COLO668 (cell line): ENCODE measurements around the gene TRIM2.
"Not testable (repeated sequence)": the region's sequence is repeated elsewhere in the genome, so short reads cannot be mapped to it uniquely, and the experiment has no call there.

Experiments used
- DNase-seq: peaks from one replicate; lab custom pipeline; 2025; ENCODE audit not compliant: unreplicated experiment; lab: John Stamatoyannopoulos, UW

Gene TRIM2

DNA sequence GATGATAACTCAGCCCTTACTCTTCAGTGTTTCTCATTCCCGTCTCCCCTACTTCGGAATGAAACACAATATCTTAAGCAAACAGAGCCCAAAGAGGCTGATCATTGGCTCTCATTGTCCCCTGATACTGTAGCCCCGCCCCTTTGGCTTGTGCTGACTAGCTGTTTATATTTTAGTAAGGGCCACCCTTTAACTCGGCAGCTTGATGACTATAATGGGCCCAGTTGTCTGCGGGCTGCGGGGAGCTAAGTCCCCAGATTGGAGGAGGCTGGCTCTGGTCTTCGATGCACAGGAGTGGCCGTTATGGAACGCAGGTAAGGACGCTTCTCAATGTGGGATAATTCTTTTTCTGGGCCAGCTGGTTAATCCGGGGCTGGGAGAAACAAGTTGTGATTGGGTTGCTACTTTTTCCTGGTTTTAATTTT lies at the start of gene TRIM2:
TSS of gene TRIM2 (plus strand) at position 197 of the 425 bp plus-strand sequence. CDS start at position 285, 88 bp downstream.
- peak; percentile 59 for DNase-seq

DNA sequence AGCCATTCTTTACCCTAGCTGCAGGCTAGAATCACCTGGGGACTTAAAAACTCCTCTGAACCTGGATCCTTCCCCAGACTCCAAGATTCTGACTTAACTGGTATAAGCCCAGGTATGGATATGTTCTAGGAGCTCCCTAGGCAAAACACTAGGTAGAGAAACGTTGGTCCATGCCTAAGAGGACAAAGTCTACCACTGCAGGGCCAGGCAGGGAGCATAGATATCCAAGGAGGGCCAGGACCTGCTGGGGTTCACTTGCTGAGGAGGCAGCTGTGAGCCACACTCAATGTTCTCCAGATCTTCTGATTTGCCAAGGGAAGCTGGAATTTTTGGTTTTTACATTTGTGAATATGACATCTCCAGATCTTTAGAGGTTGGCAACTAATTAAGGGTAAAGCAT lies 48.6 kb upstream of the TRIM2 start:
- DNase-seq, result no peak

DNA sequence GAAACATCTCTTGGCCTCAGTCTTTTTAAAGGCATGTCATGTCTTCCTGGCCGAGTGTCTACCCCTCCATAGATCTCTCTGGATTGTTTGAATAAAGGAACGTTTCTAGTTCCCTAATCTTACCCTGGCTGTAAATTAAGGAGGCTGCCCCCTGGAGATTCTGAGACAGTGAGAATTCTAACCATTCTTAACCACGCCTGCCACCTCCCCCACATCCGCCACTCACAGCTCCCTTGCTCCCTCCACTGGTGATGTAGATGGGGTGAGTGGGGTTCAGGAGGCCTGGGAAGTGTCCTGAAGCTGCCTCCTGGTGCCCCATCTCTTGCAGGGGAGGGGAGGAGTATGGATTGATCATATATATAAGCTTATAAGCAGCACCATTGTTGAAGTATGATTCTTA lies 48.0 kb upstream of the TRIM2 start:
- no peak for DNase-seq

DNA sequence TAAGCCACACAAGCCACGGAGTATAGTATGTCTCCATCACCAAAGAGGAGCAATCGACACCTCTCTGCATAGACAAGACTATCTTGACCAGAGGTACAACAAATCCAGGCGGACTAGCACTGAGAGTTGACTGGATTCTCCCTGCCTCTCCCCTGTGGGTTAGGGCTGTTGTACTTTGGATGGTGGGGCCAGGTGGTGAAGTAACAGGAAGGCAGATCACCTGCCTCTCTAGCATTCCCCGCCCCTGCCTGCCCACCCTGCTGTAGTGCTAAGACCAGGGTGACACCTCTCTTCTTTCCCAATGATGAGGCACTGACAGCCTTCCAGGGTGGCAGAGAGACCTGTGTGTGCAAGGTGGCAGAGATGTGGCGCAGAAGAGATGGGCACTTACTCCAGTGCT lies 47.5 kb upstream of the TRIM2 start:
- peak; percentile 50 for DNase-seq

DNA sequence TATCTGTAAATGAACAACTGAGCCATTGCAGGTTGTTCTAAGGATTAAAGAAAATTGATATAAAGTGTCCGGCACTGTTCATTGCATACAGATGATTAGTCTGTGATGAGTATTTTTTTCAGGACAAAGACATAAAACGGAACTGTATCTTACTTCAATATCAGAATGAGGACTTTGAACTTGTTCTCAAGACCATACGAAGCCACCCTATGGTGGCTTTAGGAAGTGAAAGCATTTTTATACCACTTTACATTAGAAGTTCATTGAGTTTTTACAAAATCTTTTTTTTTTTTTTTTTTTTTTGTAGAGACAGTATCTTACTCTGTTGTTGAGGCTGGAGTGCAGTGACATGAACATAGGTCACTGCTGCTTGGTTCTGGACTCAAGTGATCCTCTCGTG lies 45.2 kb upstream of the TRIM2 start:
- no peak for DNase-seq

DNA sequence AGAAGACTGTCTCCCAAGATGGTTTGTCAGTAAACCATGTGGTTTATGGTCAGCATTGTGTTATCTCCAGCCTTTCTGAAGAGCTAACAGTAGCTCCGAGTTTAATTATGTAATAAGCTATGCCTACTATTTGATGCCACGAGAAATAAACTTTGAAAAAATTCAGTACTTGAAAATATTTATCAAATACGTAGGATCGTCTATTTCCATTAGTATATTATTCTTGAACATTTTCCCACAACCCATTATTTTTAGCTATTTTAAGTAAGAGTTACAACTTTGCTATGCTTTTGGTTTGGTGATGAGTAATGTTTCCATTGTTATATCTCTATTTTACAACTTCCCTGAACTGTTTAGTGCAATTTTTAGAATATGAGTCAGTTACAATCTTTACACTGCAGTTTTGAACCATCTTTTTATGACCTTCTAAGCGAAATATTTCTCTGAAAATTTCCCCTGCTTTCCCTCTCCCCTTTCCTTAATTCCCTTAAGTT lies 44.5 kb upstream of the TRIM2 start:
- DNase-seq, result no peak

DNA sequence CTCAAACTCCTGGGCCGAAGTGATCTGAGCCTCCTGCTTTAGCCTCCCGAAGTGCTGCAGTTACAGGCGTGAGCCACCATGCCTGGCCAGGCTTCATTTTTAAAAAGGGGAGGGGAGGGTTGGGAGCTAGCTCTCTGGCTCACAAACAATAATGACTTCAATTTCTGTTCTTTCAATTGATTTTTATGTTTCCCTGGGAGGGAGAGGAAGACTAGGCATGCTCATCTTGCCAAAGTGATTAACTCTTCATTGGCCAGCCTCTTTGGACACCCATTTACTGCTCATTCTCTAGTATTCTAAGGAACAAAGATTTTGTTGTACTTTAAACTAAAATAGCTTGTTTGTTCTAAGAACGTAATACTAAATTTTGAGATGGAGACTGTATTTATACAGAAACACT lies 43.4 kb upstream of the TRIM2 start:
- no peak for DNase-seq

DNA sequence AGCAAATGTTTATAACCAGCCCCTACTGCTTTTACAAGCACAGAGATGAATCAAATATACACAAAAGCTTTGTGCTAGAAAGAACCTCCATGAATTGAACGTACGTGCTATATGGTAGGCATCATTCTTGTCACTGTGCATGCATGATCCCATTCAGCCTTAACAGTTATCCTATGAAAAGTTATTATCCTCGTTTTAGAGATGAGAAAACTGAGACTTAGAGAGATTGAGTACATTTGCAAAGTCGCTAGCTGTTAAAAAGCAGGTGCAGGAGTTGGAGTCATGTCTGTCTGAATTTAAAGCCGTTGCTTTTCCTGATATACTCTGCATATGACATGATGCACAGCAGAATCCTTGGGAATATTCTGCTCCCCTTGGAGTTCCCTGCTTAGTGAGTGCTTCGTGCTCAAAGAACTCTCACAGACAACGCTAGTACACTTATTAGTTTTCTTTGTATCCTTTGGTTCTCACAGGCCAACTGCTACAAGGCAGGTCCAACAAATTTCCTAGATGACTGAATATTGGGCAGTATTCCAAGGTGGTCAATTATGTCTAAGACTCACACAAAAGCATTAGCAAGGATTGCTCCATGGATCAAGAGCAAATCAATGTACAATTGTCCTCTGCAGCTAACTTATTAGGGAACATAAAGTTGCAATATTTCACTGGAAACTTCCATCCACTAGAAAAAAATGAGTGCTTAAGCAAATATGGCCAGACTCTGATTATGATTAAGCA lies 42.8 kb upstream of the TRIM2 start:
- DNase-seq, result no peak

DNA sequence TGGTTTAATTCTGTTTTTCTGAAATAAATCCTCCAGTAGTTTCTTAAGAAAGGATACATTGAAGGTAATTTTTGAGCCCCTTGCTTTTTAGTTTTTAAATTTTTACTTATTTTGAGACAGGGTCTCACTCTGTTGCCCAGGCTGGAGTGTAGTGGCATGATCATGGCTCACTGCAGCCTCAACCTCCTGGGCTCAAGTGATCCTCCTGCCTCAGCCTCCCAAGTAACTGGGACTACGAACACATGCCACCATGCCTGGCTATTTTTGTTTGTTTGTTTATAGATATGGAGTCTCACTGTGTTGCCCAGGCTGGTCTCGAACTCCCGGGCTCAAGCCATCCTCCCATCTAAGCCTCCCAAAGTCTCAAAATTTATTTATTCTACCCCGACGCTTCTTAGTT lies 39.0 kb upstream of the TRIM2 start:
- DNase-seq, result not testable (repeated sequence)

DNA sequence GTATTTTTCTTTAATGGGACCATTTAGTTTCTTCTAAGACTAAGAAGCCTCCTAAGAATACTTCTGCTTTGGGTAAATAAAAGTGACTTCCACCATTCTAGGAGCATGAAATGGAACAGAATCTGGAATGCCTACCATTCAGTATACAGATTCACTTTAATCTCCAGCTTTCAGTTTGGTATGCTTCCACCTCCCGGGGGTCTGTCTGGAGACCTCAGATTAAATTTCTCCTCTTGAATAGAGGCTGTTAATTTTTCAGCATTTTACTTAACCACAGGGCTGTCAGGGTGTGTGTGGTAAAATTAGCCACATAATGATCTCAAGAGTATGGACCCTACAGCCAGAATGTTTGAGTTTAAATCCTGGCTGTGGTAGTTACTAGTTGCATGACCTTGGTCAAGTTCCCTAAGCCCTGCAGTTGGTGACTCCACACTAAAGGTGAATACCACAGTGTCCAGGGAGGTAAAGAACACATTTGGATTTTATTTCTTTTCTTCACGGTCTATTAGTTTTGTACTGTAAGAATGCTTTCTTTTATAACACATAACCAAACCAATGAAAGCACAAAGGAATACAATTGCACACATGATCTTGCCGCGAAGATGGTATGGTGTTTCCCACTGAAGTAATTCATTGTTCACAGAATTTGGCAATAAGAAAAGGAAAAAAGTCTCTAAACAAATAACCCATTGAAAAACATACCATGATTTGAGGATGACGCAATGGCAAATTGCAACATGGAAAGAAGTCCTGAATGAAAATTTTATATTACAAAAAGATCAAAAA lies 37.3 kb upstream of the TRIM2 start:
- no peak for DNase-seq

DNA sequence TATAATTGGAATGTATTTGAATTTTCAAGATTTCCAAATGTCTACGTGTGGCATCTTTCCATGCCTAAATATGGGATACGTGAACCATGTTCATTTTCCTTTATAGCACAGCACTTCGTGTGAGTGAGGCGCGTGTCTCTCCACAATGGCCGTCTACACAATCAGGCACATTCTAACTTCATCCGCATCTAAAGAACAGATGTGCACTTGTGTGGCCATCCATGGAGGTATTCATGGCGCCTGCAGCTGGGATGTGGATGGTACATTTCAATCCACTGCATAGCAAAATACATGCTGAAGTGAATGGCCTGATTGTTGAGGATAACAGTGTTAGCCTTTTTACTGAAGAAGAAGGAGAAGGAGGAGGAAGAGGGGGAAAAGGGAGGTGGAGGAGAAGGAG lies 34.5 kb upstream of the TRIM2 start:
- no peak for DNase-seq

DNA sequence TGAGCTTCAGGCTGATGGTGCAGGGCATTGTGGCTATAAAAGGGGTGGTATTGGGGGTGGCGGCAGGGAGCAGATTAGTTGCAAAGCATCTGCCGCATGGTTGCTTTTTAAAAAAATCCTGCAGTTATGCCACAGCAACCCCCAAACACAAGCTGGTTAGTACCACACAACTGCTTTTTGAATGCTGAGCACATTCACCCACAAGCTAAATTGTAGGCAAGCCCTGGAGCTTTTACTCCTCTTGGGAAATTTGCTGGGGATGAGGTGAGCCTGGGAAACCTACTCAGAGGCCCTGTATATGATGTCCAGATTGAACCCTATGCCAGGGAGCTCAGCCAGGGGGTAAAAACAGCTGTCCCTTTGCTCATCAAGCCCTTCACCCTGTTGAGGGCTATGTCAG lies 33.8 kb upstream of the TRIM2 start:
- no peak for DNase-seq

DNA sequence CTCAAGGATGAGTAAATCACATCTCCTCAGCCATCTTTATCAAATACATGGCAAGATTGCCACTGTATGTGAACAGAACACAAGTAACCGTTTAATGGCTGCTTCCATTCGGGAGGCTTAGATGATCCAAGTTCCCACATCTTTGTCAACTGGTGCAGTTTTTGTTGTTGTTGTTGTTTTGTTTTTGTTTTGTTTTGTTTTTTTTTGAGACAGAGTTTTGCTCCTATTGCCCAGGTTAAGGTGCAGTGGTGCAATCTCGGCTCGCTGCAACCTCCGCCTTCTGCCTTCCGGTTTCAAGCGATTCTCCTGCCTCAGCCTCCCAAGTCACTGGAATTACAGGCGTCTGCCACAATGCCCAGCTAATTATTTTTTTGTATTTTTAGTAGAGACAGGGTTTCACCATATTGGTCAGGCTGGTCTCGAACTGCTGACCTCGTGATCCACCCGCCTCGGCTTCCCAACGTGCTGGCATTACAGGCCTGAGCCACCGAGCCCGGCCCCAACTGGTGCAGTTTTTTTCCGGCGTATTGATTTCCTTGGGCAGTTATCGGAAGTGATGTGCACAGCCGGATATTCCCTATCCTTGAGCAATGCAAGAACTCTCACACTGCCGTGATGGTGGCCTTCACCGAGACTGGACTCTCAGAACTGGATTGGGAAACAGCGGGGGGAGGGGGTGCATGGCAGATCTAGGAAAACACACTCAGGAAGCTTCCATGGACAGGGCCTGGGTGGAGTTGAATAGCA lies 29.2 kb upstream of the TRIM2 start:
- no peak for DNase-seq

DNA sequence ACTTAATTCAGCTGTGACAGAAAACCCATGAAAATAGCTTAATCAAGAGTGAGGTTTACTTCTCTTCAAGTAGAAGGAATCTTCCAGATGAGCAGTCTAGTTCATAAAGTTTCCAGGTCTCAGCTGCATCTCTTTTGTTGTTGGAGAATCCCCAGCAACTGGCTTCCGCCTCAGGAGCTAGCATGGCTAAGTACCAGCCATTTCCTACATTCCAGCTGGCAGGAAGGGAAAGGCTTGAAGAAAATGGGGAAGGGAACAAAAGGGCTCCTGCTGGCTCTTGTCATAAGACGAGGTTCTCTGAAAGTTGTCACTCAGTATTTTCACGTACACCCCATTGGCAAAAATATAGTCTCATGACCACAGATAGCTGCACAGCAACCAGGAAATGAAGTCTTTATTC lies 27.3 kb upstream of the TRIM2 start:
- DNase-seq, result no peak

DNA sequence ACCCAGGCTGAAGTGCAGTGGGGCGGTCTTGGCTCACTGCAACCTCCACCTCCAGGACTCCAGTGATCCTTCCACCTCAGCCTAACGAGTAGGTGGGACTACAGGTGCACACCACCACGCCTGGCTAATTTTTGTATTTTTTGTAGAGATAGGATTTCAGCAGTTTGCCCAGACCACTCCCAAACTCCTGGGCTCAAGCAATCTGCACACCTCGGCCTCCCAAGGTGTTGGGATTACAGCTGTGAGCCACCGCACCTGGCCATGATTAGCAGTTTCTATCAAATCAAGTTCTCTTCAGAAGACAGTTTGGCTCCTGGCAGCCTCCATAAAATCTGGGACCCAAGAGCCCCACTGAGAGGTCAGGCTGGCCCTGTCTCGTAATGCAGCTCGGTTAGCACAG lies 26.4 kb upstream of the TRIM2 start:
- no peak for DNase-seq

DNA sequence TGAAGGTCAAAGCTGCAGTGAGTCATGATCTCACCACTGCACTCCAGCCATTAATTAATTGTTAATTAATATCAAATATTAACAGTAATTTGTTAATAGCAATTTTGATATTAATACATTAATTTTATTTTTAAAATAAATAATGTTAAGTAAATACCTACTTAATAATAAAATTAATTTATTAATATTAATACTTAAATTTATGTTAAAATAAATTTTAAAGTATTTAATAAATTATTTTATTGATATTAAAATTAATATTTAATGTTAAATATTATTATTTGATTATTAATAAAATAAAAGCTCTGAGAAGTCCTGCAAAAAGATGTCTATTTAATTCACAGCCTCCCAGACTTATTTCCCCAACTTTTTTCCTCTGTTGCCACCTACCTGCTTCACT lies 25.1 kb upstream of the TRIM2 start:
- no peak for DNase-seq

DNA sequence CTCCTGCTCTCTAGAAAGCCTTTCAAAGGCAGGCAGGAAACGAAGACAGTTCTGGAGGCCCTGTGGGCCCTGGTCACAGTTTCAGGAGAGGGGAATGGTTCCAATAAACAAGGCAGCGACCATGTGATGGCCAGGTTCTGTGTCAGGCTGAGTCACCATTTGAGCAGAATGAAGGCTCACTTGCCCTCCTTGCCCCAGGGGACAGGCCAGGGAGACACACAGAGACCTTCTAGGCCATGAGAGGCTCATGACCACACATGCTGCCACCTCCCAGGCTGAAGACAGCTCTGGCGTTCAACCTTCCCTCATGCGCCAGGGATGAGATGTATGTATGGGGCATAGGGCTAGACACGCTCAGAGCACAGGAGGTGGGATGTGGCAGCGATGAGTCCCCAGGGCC lies 22.9 kb upstream of the TRIM2 start:
- no peak for DNase-seq

DNA sequence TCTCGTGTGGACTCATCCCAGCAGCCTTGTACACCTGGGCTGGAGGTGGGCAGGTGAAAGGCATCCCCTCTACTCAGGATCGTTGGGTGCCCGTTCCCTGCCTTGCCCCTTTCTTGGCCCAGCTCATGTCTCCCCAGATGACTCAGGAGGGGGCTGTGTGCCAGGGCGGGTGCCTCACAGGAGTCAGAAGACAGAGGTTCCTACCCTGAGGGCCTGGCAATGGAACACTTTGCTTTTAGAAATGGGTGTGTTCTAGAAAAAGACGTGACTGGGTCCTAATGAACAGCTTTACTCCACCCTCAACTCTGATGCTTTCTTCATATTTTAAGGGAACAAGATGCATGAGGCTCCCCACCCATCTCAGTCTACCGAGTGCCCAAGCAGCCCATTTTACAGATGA lies 22.5 kb upstream of the TRIM2 start:
- DNase-seq, result no peak

DNA sequence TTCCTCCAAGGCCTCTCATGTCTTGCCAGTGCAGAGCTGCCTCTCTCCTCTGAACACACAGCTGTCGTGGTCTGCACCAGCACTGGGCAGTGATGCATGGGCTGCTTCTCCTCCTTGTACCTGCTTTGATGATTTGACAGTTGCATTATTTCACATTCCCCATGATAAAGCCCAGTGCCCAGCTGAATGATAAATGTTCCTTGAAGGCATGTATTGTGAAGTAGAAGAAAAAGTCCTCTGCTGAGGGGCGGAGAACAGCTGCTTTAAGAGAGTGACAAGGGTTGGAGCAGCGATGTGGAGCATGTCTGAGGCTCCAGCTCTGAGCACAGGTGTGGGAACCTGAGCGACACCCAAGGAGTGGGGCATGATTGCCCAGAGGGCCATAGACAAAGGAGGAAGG lies 21.1 kb upstream of the TRIM2 start:
- no peak for DNase-seq

DNA sequence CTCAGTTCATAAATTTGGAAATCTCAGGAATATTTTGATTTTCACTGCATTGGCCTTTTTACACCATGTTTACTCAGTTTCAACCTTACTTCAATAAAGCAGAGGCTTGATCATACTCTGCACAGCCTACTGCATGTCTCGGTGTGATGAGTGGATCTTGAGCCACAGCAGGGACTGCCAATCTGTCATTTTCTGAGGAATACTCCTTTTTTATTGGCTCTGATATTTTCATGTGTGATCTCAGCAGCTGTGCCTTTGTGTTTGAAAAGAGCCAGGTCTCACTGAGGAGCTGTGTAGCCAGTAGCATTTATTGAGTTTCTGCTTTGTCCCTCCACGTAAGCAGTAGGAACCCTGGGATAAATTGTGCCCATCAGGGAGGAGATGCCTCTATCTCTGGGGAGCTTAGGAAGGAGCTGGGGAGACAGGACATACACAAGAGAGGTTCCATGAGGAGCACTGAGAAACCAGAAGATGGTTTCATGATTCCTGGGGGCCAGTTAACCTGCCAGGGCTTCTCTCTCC lies 18.9 kb upstream of the TRIM2 start:
- no peak for DNase-seq

DNA sequence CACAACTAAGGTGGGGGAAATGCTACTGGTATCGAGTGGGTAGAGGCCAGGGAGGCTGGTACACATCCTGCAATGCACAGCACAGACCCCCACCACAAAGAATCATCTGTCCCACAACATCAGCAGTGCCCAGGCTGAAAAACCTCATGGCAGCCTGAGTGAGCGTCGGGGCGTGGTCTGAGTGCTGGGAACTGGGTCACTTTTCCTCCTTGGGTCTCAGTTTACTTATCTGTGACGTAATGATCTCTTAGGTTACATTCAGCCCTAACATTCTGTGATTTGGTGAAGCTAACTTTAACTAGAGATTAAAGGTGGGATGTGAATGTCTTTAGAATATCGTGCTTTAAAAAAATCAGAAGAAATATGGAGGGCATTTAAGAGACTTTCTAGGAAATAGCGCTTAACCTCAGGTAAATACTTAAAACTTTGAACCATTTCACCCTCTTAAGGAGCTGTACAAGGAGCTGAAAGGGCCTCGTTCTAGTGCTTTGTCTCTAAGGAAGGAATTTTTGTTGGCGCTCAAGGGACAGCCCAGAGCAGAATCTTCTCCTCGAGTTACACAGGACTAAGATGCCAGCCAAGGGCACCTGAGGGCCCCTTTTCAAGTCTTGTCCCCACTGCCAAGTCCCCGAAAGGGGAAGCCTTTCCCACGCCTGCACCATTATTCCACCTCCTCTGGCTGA lies 18.1 kb upstream of the TRIM2 start:
- no peak for DNase-seq
